Measurements from ENCODE around the gene TRPC1. TPM values are rescaled to one million over a fixed set of nuclear protein-coding genes. Genes with fewer than 3 reads are reported as not detected.

Gene TRPC1
- total and polyA plus RNA-seq, 2 experiments from 2014 or later, result 7.0 to 36.6 TPM

DNA sequence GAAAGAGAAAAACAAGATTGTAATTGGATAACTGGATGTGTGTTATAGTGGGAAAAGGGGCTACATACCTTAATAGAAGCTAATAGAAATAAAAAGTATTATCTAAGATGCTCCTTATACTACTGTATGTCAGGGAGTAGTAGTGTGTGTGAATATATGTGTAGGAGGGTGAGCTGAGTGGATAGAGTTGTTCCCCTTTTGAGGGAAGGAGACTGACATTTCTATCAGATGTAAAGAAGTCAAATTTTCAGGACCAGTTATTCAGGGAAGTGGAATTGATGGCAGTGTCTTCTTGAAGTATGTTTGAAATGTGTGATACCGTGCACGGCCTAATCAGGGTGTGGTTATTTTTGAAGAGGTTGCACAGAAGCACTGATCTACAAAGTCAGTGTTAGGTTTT lies 116.0 kb downstream of the TRPC1 start:
- TF ChIP-seq NANOG (IDR thresholded peaks at IDR 0.05; ENCODE audit: borderline replicate concordance) (no peak), ETS1 (IDR thresholded peaks at IDR 0.05) (no peak), ZNF114 (CRISPR knock-in tag; IDR thresholded peaks at IDR 0.05) (no peak), CREB1 (CRISPR knock-in tag; IDR thresholded peaks at IDR 0.05; ENCODE audit: low read depth) (no peak), EZH2phosphoT487 (IDR thresholded peaks at IDR 0.05; ENCODE audit: unreplicated experiment) (no peak), POLR2AphosphoS5 (IDR thresholded peaks at IDR 0.05; ENCODE audit: low read depth) (no peak), JUNB (IDR thresholded peaks at IDR 0.05; ENCODE audit: unreplicated experiment) (no peak), ZNF331 (CRISPR knock-in tag; IDR thresholded peaks at IDR 0.05; ENCODE audit: low read depth) (no peak)
- TF ChIP-seq, protein P1, sequence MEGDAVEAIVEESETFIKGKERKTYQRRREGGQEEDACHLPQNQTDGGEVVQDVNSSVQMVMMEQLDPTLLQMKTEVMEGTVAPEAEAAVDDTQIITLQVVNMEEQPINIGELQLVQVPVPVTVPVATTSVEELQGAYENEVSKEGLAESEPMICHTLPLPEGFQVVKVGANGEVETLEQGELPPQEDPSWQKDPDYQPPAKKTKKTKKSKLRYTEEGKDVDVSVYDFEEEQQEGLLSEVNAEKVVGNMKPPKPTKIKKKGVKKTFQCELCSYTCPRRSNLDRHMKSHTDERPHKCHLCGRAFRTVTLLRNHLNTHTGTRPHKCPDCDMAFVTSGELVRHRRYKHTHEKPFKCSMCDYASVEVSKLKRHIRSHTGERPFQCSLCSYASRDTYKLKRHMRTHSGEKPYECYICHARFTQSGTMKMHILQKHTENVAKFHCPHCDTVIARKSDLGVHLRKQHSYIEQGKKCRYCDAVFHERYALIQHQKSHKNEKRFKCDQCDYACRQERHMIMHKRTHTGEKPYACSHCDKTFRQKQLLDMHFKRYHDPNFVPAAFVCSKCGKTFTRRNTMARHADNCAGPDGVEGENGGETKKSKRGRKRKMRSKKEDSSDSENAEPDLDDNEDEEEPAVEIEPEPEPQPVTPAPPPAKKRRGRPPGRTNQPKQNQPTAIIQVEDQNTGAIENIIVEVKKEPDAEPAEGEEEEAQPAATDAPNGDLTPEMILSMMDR (conservative IDR thresholded peaks at IDR 0.05; ENCODE audit: low read depth in 2 of 2), result no peak
- TF ChIP-seq, protein P2, sequence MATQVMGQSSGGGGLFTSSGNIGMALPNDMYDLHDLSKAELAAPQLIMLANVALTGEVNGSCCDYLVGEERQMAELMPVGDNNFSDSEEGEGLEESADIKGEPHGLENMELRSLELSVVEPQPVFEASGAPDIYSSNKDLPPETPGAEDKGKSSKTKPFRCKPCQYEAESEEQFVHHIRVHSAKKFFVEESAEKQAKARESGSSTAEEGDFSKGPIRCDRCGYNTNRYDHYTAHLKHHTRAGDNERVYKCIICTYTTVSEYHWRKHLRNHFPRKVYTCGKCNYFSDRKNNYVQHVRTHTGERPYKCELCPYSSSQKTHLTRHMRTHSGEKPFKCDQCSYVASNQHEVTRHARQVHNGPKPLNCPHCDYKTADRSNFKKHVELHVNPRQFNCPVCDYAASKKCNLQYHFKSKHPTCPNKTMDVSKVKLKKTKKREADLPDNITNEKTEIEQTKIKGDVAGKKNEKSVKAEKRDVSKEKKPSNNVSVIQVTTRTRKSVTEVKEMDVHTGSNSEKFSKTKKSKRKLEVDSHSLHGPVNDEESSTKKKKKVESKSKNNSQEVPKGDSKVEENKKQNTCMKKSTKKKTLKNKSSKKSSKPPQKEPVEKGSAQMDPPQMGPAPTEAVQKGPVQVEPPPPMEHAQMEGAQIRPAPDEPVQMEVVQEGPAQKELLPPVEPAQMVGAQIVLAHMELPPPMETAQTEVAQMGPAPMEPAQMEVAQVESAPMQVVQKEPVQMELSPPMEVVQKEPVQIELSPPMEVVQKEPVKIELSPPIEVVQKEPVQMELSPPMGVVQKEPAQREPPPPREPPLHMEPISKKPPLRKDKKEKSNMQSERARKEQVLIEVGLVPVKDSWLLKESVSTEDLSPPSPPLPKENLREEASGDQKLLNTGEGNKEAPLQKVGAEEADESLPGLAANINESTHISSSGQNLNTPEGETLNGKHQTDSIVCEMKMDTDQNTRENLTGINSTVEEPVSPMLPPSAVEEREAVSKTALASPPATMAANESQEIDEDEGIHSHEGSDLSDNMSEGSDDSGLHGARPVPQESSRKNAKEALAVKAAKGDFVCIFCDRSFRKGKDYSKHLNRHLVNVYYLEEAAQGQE (IDR thresholded peaks at IDR 0.05; ENCODE audit: unreplicated experiment), result no peak
- H3K36me3 Mint-ChIP-seq (ENCODE audit: low read depth), result peaks cover 11% of the 10 kb centered on the region
- no peaks in the 10 kb centered on the region; the same call in 2 of the 3 replicates for H3K9me3 Mint-ChIP-seq
- Histone ChIP-seq H4K20me1 (replicated peaks; ENCODE audit: insufficient read depth) (no peaks in the 10 kb centered on the region), H3K4me2 (no peak overlapping the region), H3F3A (replicated peaks; ENCODE audit: low read depth) (no peaks in the 10 kb centered on the region), H2AFZ (no peak overlapping the region), H3K9me2 (ENCODE audit: insufficient read depth) (no peaks in the 10 kb centered on the region), H3K27me3 (ENCODE audit: insufficient read depth) (no peaks in the 10 kb centered on the region), H3K4me1 (ENCODE audit: insufficient read depth) (no peaks in the 10 kb centered on the region), H3K27ac (ENCODE audit: low read depth) (no peak overlapping the region), H3K4me3 (no peak overlapping the region), H3K36me3 (ENCODE audit: insufficient read depth) (no peaks in the 10 kb centered on the region), H3K79me2 (replicated peaks; ENCODE audit: insufficient read depth) (no peaks in the 10 kb centered on the region)
- H3K27ac Mint-ChIP-seq, result no peak overlapping the region
- peaks cover 5% of the 10 kb centered on the region for H3K27me3 Mint-ChIP-seq (ENCODE audit: insufficient read depth, low read depth, poor library complexity)
- H3K4me1 Mint-ChIP-seq, result peaks cover 6% of the 10 kb centered on the region; the same call in 2 of the 3 replicates
- no peak for ATAC-seq
- DNase-seq (ENCODE audit: low spot score), result no peak
- no peak overlapping the region for H3K4me3 Mint-ChIP-seq
